HG02938 (cell line): ENCODE data around the gene UBE2QL1.

Experiments
- ATAC-seq: cut with Tn5 transposase; IDR thresholded peaks from one replicate; pipeline ENCODE4 v1.9.1; 2021; ENCODE audit warnings: mild to moderate bottlenecking, moderate library complexity; ENCODE audit not compliant: unreplicated experiment

The UBE2QL1 gene

DNA sequence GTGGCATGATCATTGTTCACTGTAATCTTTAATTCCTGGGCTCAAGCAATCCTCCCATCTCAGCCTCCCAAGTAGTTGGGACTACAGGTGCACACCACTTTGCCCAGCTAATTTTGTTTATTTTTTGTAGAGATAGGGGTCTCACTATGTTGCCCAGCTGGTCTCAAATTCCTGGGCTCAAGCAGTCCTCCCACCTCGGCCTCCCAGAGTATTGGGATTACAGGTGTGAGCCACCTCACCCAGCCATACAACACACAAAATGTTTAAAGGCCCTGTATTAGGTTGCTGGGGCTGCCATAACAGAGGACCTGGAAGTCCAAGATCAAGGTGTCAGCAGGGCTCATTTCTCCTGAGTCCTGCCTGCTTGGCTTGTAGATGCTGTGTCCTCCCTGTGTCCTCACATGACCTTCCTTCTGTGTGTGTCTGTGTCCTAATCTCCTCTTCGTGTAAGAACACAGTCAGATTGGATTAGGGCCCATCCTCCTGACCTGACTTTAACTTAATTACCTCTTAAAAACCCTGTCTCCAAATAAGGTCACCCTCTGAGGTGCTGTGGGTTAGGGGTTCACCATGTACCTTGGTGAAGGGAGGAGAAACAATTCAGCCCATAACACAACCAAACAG lies 5.4 kb downstream of the UBE2QL1 start:
- ATAC-seq: no peak

DNA sequence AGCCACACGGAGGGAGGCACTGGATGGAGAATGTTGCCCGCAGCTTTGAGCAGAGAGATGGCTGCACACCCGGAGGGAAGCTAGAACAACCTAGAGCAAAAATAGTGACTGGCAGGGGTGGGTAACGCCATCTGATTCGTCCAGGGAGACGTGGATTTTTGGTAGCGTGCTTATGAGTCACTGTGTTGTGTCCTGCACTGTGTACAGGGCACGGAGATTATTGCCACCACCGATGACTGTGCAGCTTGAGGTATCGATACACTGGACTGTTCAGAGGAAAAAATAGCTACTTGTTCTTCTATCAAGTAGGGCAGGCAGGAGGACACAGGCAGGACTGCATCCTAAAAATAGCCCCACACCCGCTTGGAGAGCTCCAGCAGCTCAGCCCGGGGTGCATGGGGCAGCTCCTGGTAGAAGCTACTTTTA lies 6.0 kb downstream of the UBE2QL1 start:
- ATAC-seq: no peak

DNA sequence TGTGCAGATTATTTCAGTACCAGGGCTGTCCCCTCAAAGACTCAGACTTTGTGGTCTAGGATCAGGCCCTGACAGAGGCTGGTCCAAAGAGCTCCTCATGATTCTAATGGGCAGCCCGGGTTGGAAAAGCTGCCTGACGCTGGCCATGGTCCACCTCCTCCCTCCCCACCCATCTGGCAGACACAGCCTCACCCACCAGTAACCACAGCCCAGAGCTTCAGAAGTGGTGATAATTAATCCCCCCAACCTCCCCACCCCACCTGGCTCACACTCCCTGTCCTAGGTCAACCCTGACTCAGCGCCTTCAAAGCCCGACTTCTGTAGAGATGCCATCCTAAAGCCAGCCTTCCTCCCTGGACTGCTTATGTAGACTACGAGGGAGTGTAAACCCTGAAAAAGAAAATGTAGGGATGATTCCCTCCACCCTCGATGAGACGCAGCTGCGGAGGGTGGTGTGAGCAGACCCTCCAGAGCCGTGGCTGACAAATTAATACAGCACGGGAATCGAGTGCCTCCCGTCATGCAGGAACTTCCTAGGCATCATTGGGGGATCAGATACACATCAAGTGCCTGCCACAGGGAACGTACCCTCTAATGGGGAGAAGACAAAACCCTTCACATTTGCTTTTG lies 7.0 kb downstream of the UBE2QL1 start:
- ATAC-seq: no peak

DNA sequence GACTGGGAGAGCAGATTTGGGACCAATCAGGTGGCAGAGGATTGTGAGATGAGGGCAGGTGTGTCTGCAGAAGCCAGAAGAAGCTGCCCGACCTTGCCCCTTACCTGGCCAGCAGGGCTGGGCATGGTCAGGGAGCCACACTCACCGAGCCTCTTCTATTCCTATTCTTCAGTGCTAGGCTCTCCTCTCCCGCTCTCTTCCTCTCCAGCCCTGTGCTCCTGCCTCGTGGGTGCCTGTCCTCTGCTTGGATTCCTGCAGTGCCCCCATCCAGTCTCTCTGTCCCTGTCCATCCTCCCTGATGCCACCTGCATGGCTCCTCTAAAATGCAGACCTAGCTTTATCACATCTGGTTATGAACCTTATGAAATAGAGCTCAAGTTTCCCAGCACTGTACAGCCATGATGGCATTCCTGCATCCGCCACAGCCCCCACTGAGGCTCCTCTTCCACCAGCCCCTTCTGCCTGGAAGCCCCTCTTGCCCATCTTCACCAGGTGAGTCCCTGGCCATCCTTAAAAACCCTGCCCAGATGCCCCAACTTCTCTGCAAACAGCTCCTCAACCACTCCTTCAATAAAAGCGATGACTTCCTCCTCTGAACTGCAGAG lies 8.2 kb downstream of the UBE2QL1 start:
- no peak for ATAC-seq

DNA sequence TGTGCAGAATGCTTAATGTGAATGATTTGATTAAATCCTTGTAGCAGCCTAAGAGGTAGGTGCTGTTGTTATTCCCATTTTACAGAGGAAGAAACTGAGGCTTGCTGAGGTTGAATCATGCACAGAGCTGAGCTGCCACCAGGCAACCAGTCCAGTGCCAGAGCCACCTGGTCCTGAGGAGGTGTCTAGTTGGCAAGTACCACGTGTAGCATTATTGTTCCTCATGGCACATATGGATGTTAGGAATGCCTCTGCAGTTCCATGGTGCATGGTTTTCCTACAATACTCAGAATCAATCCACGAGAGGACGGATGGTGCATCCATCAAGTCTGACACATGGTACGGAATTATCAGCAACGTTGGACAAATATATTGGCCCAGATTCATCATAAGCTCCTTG lies 8.9 kb downstream of the UBE2QL1 start:
- no peak for ATAC-seq

DNA sequence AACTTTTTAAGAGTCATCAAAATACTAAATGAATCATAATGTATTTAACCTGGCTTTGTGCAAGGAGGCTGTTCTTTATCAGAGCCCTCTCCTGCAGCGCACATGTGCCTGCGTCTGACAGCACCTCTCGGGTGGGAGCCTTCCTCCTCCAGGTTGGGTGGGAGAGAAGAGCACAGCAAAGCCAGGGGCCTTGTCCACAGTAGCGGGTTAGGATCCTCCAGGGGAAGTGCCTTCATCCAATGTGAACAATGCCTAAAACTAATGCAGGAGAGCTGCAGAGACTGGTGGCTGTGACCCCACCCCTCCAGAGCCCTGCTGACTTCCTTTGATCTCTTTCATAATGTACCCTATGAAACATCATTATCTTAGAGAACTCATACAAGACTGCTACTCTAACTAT lies 10.2 kb downstream of the UBE2QL1 start:
- ATAC-seq: no peak

DNA sequence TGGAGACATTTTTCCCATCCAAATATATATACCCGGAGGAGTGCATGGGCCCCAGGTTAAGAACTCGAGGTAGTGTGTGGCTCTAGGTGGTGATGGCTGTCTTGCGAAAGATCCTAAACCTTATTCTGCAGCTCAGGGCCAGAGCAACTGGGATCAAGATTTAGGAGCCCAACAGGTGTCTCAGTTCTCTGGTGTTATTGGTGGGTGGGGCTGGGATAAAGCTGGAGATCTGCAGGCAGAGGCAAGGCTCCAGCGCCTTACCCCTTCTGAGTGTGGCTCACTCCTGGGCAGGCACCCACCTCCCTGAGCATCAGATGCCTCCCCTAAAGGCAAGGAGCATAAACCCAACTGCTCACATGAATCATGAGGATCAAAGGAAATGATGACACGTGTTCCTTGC lies 11.2 kb downstream of the UBE2QL1 start:
- ATAC-seq: no peak

DNA sequence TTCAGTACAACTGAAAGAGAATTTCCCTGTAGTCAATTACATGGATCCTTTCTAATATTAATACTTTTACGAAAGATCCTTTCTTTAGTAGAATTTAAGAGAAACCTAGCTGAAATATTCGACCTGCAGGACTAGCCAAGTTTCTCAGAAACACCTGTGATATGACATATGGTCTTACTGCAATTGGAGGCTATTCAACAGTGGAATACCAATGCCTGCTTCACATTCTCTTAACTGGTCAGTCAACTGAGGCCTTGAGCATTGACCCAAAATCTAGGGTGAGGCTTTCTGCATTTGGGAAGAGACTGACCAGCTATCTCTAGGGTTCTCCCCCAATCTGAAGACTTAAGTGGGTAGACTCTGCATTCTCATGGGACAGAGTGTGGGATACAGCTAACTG lies 12.3 kb downstream of the UBE2QL1 start:
- ATAC-seq: no peak

DNA sequence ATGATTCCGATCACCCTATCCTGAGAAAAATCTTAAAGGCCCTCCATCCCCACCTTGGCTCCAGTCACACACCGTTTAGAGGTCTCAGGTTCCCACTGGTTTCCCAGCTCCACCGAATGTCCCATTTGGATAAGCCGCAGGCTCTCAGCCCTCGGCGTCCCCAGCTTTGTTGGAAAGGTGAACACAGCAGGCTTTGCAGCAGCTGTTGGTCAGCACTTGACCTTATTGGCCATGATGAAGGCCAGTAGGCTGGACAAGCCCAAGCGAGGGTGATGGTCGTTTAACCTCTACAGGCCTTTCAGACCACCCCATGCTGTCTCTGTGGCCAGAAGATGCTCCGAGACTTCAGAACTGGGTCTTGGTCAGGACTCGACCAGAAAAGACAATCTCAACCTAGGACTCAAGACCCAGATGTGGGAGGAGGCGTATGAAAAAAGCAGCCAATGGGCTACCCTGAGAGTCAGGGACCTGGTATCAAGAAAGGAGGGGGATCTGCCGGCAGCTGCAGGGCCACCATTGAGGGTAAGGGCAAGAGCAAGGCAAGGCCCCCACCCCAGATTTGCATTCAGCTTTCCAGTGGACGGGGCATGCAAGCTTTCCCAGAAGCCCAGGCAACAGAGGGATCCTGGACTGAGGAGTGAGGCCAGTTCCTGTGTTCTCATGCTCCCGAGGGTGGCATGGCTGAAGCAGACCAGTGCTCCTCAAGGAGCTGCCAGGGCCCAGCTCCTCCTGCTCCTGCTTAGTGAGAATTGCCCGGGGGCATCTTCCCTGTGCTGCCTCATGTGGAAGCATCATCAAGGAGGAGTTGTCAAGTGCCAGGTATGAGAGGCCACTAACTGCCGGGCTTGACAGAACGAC lies 13.4 kb downstream of the UBE2QL1 start:
- no peak for ATAC-seq

DNA sequence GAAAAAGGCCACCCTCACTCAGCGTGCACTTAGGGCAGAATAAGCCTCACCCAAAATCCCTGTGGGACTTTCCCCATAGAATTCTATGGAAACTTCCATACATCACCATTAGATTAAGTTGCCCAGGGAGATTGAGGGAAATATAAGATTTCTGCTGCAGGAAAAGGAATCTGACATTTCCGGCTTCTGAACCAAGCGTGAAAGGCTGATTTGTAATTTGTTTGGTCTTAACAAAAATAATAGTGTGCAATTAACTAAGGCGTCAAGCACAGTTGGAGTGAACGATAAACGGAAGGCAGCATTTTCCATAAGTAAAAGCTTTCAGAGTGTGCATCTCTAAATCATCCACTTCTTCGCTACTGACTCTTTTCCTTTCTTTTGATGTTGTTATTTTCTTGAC lies 14.0 kb downstream of the UBE2QL1 start:
- ATAC-seq: no peak

DNA sequence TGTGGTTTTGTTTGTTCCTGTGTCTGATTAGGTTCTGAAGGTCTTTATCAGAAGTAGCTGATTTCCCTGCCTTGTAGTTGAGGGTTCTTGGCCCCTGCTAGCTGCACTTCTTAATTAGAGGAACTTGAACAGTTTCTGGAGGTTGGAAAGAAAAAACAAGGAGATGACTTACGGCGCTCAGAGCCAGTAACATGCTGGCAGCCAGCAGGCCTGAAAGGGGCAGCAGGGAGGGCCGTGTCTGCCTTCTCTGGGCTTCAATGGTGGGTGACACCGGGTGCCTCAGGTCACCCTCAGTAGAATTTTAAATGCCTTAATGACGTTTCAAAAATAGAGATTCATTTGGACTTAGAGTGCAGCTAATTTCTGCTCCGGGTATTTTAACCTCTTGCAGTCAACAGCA lies 15.8 kb downstream of the UBE2QL1 start:
- ATAC-seq: no peak

DNA sequence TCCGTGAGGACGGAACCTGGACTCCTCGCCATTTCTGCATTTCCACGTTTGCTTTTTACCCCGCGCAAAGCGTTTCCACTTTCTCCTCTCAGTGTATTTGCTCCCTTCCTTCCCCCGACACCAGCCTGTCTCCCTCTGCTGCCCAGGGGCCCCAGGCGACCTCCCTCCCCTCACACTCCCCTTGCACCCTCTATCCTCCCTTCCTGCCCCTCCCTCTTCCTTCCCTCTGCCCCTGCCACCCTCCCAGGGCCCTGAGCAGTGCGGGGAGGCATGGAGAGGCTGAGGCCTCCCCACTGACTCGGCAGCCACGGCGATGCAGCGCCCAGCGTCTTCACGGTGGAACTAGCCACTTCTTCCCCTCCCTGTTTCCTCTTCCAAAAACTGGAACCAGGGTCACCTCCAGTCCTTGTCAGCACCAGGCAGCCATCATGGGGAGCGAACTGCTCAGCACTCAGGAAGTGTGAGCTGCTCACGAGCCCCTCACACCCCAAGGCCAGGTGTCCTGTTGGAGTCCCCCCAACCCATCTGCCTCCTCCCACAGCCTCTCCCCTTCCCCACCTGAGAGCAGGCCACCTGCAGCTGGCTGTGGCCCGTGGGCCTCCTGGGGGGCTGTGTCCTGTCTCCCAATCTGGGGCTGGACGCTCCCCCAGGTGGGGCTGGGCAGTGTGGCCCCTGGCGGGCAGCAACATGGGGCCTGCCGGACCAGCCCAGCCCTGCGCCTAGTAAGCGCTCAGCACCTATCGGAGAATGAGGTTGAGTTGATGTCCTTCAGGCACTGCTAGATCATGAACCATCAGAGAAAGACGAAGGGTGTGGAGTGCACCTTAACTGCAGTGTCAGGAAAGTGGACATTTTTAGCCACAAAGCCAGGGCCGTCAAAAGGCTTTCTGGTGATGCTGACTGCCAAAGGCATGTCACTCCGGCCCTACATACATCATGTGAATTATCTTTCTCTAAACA lies 17.5 kb downstream of the UBE2QL1 start:
- ATAC-seq: no peak

DNA sequence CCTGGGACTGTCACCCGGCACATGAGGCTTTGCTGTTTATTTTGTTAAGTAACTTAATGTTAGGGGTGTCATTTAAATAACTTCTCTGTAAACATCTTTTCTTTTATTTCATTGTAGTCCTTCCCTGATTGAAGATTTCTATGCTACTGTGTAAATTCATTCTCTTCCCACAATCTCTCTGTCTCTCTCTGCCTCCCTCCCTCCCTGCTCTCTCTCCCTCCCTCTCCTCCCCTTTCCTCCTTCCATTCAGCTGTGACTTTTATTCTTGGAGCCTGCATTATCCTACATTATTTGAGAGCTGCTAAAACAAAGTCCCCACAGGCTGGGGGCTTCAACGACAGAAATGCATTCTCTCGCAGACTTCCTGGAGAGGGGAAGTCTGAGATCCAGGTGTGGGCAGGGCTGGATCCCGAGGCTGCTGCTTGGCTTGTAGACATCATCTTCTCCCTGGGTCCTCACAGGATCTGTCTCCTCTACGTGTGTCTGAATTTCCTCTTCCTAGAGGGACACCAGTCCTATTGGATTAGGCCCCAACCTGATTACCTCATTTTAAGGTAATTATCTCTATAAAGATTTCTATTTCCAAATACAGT lies 18.4 kb downstream of the UBE2QL1 start:
- ATAC-seq: no peak

DNA sequence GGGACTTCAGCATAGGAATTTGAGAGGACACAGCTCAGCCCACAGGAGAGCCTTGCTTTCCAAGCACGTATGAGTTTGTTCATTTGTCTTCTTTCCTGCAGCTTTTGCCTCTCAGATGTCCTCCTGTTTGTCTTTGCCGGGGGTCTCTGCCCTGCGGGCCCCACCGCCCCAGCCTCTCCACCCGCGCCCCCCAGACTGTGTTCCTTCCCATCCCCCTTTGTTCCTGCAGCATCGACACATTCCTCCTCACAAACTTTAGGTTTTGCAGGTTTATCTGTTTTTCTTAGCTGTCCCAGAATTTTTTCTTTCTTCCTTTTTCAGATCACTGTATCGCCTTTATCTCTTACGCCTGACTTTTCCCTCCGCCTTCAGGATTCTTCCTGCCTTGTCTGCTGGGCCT lies 18.9 kb downstream of the UBE2QL1 start:
- ATAC-seq: no peak

DNA sequence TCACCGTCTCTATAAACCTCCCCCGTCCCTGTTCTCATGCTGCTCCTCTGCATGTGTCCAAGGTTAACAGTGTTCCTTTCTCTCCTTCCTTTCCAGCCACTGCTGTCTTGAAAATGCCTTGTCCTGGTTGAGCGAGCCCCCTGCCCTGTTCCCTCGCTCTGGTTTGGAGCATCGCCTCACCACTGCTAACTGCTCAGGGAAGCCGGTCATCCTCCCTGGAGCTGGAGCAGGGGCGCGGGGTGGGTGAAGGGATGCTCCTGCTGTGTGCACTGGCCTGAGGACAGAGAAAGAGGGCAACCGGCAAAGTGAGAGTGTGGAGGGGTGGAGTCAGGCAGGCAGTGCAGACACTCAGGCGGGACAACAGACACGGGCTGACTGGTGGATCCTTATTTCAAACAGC lies 19.4 kb downstream of the UBE2QL1 start:
- no peak for ATAC-seq

DNA sequence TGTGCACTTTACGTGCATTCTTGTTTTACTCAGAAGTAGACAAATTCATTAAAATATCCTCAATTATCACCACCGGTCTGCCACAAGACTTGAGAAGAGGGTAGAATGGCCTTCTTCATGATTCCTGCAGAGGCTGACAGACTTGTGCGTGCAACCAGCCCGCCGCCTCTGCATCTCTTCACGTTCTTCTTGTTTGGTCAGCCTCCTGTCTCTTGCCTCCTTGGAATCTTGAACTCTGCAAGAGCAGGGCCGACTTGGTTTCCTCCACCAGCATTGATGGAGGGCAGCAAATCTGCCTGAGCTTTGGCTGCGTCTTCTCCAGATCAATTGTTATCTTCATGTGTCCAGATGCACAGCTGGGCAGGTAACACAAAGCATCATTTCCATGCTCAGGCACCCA lies 20.2 kb downstream of the UBE2QL1 start:
- ATAC-seq: no peak

DNA sequence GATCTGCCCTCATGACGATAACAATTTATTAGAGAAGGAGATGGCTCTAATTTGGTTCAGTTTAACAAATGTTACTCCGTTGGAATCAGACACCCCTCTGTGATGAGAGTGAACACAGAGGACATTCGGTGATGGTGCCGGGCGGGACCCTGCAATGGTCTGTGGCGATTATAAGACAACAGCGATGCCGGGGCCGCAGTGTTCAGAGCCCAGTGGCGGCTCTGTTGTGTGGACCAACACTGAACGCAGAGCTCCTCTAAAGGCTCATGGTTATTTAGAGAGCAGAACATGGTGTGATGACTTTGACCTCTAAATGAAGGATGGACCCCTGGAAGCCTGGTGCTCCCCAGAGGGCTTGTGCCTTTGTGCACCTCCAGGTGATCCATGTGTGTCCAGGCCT lies 21.2 kb downstream of the UBE2QL1 start:
- ATAC-seq: no peak

DNA sequence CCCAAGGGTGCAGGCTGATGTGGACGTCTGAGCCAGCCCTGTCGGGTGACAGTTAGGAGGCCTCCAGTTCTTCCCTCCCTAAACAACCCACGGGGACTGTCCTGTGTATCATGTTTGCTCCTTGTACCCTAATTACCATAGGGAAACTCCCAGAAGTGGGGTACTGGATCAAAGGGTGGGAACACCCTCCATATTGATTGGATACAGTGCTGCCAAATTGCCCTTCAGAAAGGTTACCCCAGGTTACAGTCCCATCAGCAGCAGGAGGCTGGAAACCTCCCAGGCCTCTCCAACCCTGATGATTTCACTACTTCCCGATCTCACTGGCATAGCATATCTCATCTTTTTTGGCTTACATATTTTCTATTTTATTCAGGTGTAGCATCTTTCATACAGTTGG lies 22.0 kb downstream of the UBE2QL1 start:
- ATAC-seq: no peak

DNA sequence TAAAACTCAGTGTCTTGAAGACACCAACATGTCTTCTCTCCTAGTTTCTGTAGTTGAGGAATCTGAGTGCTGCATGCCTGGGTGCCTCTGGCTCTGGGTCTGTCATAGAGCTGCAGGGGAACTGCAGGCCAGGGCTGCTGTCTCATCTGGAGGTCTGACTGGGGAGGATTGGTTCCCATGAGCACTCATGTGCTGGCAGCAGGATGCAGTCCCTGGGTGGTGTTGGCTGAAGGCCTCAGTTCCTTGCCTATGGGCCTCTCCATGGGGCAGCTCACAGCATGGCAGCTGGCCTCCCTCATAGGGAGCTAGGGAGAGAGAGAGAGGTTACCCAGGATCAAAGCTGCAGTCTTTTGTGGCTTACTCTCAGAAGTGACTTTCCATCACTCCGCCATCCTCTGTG lies 22.6 kb downstream of the UBE2QL1 start:
- no peak for ATAC-seq

DNA sequence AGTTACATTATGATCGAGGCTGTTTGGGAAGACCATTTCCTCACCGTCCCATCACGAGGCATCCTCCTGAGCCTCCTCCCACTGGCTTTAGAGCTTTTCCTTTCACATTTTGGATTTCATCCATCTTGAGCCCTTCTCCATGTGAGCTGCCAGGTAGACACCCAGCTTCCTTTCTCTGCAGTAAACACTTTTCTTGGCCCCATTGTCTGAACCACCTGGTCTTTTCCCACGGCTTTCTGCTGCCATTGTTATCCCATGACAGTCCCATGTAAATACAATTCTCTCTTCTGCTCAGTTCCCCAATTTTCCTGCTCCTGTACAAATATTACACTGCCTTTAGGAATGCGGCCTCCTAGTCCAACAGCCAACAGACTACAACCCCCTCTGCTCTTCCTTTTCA lies 24.1 kb downstream of the UBE2QL1 start:
- no peak for ATAC-seq
